ENCODE data around the gene LARP4B.

GRCh38 chr10:895324-895723, 36.2 kb downstream of the LARP4B start:
- TF ChIP-seq CTCF (IDR thresholded peaks at IDR 0.05) (no peak), EZH2 (IDR thresholded peaks at IDR 0.05; ENCODE audit: borderline replicate concordance, insufficient read depth, low read depth, low read length, poor library complexity, severe bottlenecking) (no peak)

All from B cell (primary cell).